Measurements from ENCODE around the gene RSPH1.

RSPH1 gene

DNA sequence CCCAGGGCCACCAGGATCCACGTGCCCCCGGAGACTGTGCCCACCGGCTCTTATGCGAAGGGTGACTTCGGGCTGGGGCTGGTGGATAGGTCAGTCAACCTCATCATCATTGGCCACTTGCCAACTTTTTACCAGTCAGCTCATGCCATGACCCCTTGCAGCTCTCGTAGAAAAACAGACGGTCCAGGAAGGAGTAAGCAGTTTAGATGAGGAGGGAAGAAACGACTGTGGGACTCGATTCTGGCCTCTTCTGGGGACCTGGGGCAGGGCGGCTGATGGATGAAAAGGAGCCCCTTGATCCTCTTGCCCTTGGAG, 51.3 kb downstream of the RSPH1 start:
- no peaks in the 10 kb centered on the region for H3K9me3 ChIP-seq (ENCODE audit: low read depth, low read length)
- no peak for TF ChIP-seq FOXP2 (optimal IDR thresholded peaks at IDR 0.05; ENCODE audit: control extremely low read depth, extremely low read length, insufficient read depth)
- TF ChIP-seq EZH2 (IDR thresholded peaks at IDR 0.05), result no peak
- TF ChIP-seq POLR2AphosphoS5 (IDR thresholded peaks at IDR 0.05; ENCODE audit: borderline replicate concordance, low read depth, low read length), result no peak
- H3K4me3 ChIP-seq, result no peak overlapping the region
- H3K27ac ChIP-seq, result no peak overlapping the region
- no peak overlapping the region for H3K9ac ChIP-seq (ENCODE audit: insufficient read length)
- H3K36me3 ChIP-seq (ENCODE audit: insufficient read depth, low read length), result no peaks in the 10 kb centered on the region
- no peak for DNase-seq (ENCODE audit: low read depth, low spot score)

DNA sequence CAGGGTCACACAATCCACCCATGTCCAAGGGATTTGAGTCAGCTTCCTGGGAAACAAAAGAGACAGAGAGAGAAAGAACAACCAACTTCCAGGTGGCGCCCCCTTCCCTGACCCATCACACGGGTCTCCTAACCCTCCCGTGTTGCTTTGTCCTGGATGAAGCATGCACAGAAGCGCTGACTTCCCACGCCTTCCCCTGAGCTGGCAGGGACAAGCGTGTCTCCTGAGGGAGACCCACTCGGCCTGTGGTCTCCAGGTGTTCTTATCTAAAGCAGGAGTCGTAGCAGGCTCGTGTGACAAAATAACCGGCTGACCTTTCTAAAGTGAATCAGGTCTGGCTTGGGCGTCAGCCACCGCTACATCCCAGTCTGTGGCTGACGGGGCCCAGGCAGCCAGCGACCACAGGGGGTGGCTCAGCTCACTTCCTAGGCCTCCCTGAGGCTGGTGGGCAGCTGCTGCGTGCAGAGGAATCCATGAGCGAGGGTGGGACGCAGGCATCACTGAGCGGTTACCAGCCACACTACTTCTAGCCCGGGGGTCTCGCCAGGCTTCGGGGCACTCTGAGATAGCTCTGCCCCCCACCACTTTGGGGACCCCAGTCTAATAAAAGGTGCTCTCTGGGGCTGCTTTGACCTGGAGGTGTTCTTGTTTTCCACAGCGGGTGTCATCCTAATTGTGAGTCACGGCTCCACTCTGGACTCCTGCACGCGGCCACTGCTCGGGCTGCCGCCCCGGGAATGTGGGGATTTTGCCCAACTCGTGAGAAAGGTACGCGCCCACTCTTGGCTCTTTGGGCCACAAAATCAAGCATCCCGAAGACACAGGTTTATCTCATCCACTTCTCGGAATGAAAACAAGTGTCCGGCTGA, 51.9 kb downstream of the RSPH1 start:
- no peak overlapping the region for H3K4me3 ChIP-seq
- TF ChIP-seq EZH2 (IDR thresholded peaks at IDR 0.05) (no peak), FOXP2 (optimal IDR thresholded peaks at IDR 0.05; ENCODE audit: control extremely low read depth, extremely low read length, insufficient read depth) (no peak), POLR2AphosphoS5 (IDR thresholded peaks at IDR 0.05; ENCODE audit: borderline replicate concordance, low read depth, low read length) (no peak)
- H3K27ac ChIP-seq, result no peak overlapping the region
- no peak for DNase-seq (ENCODE audit: low read depth, low spot score)
- no peak overlapping the region for H3K9ac ChIP-seq (ENCODE audit: insufficient read length)
- no peaks in the 10 kb centered on the region for H3K36me3 ChIP-seq (ENCODE audit: insufficient read depth, low read length)
- no peaks in the 10 kb centered on the region for H3K9me3 ChIP-seq (ENCODE audit: low read depth, low read length)

DNA sequence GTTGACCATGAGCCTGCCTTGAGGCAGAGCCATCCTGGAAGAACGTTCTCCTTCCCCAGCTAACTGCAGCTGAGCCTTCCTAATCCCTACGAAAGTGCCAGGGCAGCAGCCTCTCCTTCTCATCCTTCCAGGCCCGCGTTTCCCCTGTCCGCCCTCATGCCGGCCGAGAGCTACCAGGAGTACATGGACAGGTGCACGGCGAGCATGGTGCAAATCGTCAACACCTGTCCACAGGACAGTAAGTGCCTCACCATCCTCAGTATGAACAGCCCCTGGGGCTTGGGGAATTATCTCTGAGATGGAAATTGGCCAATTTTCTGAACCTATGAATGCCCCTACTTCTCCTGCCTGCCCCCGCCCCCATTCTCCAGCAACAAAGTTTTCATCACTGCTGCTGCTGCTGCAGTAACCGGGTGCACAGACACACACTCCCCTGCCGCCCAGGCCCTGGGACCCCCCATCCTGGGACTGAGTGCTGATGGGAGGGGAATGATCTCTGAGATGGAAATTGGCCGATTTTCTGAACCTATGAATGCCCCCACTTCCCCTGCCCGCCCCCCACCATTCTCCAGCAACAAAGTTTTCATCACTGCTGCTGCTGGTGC, 52.7 kb downstream of the RSPH1 start:
- TF ChIP-seq EZH2 (IDR thresholded peaks at IDR 0.05) (no peak), POLR2AphosphoS5 (IDR thresholded peaks at IDR 0.05; ENCODE audit: borderline replicate concordance, low read depth, low read length) (no peak), FOXP2 (optimal IDR thresholded peaks at IDR 0.05; ENCODE audit: control extremely low read depth, extremely low read length, insufficient read depth) (no peak)
- no peak for DNase-seq (ENCODE audit: low read depth, low spot score)
- H3K9me3 ChIP-seq (ENCODE audit: low read depth, low read length), result no peaks in the 10 kb centered on the region
- no peak overlapping the region for H3K27ac ChIP-seq
- no peak overlapping the region for H3K9ac ChIP-seq (ENCODE audit: insufficient read length)
- H3K36me3 ChIP-seq (ENCODE audit: insufficient read depth, low read length), result no peaks in the 10 kb centered on the region
- no peak overlapping the region for H3K4me3 ChIP-seq

DNA sequence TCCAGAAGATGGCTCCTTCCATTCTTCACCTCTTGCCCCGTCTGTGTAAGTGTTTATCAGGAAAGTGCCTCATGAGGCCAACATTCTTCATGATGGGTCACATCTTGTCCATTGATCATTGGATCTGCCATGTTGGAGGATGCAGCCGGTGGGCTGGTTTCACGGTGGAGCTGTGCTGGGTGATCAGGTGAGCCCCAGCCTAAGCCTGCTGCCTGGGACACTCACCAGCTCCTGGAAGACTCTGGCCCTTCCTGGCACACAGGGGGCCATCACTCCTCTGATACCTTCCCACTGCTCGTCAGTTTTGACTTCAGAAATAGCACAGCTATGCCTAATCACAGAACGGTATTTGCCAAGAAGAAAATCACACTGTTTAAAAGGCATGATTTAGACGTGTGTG, 54.1 kb downstream of the RSPH1 start:
- no peaks in the 10 kb centered on the region for H3K36me3 ChIP-seq (ENCODE audit: insufficient read depth, low read length)
- DNase-seq (ENCODE audit: low read depth, low spot score), result no peak
- TF ChIP-seq EZH2 (IDR thresholded peaks at IDR 0.05) (no peak), POLR2AphosphoS5 (IDR thresholded peaks at IDR 0.05; ENCODE audit: borderline replicate concordance, low read depth, low read length) (no peak), FOXP2 (optimal IDR thresholded peaks at IDR 0.05; ENCODE audit: control extremely low read depth, extremely low read length, insufficient read depth) (no peak)
- no peaks in the 10 kb centered on the region for H3K9me3 ChIP-seq (ENCODE audit: low read depth, low read length)
- no peak overlapping the region for H3K27ac ChIP-seq
- no peak overlapping the region for H3K4me3 ChIP-seq
- H3K9ac ChIP-seq (ENCODE audit: insufficient read length), result no peak overlapping the region

DNA sequence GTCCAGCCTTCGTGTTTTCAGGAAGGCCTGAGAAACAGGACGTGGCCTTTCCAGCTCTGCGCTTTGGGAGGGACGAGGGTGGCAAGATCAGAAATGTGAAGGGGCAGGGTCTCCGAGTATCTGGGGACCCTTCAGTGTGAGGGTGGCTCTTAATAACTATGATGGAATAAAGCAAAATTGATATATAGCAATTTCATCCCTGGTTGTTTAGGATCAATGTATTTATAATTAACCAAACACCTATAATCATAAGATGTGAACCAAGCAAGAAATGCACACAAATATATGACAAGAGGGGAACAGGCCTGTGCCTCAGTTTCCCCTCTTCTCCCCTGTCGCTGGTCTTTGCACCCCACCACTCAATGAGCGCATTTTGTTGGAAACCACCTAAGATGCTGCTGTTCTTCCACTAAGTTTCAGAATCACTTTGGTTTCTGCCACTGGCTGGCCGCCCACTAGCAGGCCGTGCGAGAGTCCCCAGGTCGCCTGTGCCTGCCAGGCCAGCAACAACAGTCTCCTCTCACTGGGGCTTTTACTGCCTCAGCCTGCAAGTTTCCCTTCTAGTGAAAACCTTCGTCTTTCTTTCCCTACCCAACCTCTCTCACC, 55.7 kb downstream of the RSPH1 start:
- H3K9me3 ChIP-seq (ENCODE audit: low read depth, low read length), result no peaks in the 10 kb centered on the region
- DNase-seq (ENCODE audit: low read depth, low spot score), result no peak
- H3K36me3 ChIP-seq (ENCODE audit: insufficient read depth, low read length), result no peaks in the 10 kb centered on the region
- H3K9ac ChIP-seq (ENCODE audit: insufficient read length), result no peak overlapping the region
- TF ChIP-seq POLR2AphosphoS5 (IDR thresholded peaks at IDR 0.05; ENCODE audit: borderline replicate concordance, low read depth, low read length), result no peak
- no peak overlapping the region for H3K4me3 ChIP-seq
- H3K27ac ChIP-seq, result no peak overlapping the region

DNA sequence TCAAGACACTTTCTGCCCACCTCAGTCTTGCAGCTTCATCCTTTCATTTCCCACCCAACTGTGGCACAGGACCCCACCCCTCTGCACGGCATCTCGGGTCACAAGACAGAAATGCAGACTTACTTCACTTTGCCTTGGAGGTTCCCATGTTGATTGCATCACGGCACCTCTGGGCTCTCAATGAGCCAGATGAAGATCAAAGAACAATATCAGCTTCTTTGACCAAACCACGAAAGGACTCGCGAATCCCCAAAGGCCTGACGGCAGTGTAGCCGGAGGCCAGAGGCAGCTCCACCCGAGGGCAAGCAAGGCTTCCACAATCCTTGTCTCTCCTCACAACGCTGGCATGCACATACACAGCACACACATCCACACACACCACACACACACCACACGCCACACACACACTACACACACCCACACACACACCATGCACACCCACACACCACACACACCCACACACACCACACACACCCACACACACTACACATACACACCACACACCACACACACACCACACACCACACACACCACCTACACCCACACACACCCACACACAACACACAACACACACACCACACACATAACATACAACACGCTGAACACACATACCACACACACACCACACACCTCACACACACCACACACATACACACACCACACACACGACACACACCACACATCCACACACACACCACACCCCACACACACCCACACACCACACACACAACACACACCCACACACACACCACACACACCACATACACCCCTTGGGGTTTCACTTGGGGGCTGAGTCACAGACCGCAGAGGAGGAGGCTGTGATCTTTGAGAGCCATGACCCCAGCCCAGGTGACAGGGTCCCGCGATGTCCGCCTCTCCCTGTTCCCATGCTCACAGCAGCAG, 56.5 kb downstream of the RSPH1 start:
- DNase-seq (ENCODE audit: low read depth, low spot score), result no peak
- Histone ChIP-seq H3K9ac (ENCODE audit: insufficient read length) (no peak overlapping the region), H3K36me3 (ENCODE audit: insufficient read depth, low read length) (no peaks in the 10 kb centered on the region), H3K27ac (no peak overlapping the region), H3K4me3 (no peak overlapping the region), H3K9me3 (ENCODE audit: low read depth, low read length) (no peaks in the 10 kb centered on the region)
- TF ChIP-seq POLR2AphosphoS5 (IDR thresholded peaks at IDR 0.05; ENCODE audit: borderline replicate concordance, low read depth, low read length), result no peak
- TF ChIP-seq EZH2 (IDR thresholded peaks at IDR 0.05), result no peak
- TF ChIP-seq FOXP2 (optimal IDR thresholded peaks at IDR 0.05; ENCODE audit: control extremely low read depth, extremely low read length, insufficient read depth), result no peak

DNA sequence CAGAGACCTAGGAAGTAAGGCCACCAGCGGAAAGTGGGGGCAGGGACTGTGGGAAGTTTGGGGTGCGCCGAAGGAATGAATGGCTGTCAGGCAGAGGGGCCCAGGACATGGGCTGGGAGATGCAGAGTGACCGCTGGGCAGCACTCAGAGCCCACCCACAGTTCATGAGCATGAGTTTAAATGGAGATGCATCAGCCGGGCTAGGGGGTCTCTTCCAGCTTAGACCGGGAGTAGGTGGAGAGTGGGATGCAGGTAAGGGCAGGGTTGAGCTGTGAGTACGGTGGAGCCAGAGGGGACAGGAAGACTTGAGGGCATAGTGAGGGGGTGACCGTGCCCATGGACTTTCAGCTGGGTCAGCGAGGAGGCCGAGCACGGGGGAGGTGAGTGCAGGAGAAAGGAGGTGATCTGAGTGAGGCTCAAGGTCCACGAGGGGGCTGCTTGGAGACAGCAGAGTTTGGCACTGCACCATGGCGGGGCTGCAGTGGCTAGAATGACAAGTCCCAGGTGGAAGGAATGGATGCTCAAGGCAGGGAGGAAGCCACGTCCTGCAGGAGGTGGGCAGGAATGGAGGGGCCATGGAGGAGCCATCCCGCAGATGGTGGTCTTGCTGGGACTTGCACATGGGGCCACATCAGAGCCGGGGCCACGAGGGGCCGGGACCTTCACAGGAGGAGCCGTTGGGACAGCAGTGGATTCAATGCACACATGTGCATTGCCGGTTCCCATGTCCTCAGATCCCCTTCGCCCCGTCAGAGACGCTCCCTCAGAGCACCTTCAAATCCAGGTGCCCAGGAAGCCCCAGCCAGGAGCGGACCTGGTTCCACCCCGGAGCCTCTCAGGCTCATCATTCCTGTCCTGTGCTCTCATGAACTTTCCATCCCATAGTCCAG, 57.5 kb downstream of the RSPH1 start:
- no peaks in the 10 kb centered on the region for H3K9me3 ChIP-seq (ENCODE audit: low read depth, low read length)

More for the DNA sequence above, 57.5 kb downstream of the RSPH1 start:
- DNase-seq (ENCODE audit: low read depth, low spot score), result no peak
- no peak overlapping the region for H3K4me3 ChIP-seq
- H3K9ac ChIP-seq (ENCODE audit: insufficient read length), result no peak overlapping the region
- no peak for TF ChIP-seq FOXP2 (optimal IDR thresholded peaks at IDR 0.05; ENCODE audit: control extremely low read depth, extremely low read length, insufficient read depth)
- TF ChIP-seq EZH2 (IDR thresholded peaks at IDR 0.05), result no peak
- TF ChIP-seq POLR2AphosphoS5 (IDR thresholded peaks at IDR 0.05; ENCODE audit: borderline replicate concordance, low read depth, low read length), result no peak
- no peak overlapping the region for H3K27ac ChIP-seq
- H3K36me3 ChIP-seq (ENCODE audit: insufficient read depth, low read length), result no peaks in the 10 kb centered on the region
